ENCODE data around the gene SNAP47.

The SNAP47 gene

DNA sequence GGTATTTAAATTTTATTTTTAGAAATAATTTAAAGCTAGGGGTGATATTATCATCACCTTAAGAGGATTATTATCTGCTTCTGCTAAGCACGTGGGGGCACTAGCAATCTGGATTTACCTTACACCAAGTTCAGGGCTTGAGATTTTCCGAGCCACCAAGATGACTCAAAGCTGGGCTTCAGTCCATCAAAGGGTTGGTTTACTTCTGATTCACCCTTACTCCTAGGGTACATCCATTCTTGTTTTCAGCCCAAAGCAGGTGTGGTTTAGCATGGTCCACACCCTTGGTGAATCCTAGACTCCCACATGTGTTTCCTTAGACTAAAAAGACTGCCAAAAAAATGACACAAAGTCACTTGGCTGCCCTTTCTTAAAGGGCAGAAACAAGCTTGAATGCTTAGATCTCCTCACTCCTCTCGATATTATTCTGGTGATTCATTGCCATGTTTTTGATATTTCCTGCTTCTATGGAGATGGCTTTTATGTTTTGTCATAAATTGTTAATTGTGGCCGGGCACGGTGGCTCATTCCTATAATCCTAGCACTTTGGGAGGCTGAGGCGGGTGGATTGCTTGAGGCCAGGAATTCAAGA is 70.5 kb downstream of the SNAP47 start:
- DNase-seq = no peak

DNA sequence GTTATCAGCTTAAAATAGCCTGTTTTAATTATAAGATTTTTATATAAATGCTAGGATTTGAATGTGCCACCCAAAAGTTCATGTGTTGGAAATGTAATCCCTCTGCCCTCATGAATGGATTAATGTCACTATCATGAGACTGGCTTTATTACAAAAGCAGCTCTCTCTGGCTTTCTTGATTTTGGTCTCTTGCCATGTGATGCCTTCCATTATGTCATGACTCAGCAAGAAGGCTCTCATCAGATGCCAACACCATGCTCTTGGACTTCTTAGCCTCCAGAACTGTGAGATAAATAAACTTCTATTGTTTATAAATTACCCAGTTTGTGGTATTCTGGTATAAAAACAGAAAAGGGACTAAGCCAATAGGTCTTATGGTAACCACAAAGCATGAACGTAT is 73.3 kb downstream of the SNAP47 start:
- no peak for DNase-seq

DNA sequence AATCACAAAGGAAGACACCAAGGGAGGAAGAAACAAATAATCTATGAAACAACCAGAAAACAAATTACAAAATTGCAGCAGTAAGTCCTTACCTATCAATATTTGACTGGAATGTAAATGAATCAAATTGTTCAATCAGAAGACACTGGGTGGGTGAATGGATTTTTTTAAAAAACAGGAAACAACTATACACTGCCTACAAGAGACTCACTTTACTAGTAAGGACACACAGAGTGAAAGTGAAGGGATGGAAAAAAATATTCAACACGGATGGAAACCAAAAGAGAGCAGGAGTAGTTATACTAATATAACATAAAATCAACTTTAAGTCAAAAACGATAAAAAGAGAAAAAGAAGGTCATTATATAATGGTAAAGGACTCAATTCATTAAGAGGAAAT is 73.8 kb downstream of the SNAP47 start:
- no peak for DNase-seq

DNA sequence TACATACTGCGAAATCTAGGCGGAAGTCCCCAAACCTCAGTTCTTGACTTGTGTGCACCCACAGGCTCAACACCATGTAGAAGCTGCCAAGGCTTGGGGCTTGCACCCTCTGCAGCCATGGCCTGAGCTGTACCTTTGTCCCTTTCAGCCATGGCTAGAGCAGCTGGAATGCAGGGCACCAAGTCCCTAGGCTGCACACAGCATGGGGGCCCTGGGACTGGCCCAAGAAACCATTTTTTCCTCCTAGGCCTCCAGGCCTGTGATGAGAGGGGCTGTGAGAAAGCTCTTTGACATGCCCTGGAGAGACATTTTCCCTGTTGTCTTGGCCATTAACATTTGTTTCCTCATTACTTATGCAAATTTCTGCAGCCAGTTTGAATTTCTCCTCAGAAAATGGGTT is 78.7 kb downstream of the SNAP47 start:
- no peak for DNase-seq

DNA sequence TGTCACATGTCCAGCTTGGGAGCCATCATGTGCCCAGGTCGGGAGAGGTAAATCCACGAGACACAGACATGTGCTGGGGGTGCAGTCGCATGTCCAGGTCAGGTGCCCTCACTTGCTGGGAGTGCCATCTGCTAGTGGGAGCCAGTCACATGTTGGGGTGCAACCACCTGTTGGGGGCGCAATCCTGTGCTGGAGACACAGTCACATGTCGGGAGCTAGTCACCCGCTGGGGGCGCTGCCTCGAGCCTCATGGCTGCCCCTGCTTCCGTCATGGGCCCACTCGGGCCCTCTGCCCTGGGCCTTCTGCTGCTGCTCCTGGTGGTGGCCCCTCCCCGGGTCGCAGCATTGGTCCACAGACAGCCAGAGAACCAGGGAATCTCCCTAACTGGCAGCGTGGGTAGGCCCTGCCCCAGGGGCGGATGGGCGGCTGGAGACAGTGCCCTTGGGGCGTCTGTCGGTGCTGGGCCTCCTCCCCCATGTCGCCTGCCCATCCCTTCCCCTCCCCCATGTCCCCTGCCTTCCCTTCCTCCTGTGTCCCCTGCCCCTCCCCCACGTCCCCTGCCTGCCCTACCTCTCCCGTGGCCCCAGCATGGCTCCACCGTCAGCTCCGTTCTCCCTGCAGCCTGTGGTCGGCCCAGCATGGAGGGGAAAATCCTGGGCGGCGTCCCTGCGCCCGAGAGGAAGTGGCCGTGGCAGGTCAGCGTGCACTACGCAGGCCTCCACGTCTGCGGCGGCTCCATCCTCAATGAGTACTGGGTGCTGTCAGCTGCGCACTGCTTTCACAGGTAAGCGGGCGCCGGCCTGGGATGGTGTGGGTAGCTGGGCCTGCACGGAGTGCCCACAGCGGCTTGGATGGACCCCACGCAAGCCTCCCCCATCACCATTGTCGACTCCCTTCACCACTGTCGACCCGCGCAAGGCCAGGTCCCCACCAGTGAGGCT is 80.5 kb downstream of the SNAP47 start, which contains the start of gene PRSS38:
Gene PRSS38 (plus strand): TSS at position 208 of the 942 bp plus-strand sequence. CDS start 42 bp downstream, at position 250.
- no peak for DNase-seq

DNA sequence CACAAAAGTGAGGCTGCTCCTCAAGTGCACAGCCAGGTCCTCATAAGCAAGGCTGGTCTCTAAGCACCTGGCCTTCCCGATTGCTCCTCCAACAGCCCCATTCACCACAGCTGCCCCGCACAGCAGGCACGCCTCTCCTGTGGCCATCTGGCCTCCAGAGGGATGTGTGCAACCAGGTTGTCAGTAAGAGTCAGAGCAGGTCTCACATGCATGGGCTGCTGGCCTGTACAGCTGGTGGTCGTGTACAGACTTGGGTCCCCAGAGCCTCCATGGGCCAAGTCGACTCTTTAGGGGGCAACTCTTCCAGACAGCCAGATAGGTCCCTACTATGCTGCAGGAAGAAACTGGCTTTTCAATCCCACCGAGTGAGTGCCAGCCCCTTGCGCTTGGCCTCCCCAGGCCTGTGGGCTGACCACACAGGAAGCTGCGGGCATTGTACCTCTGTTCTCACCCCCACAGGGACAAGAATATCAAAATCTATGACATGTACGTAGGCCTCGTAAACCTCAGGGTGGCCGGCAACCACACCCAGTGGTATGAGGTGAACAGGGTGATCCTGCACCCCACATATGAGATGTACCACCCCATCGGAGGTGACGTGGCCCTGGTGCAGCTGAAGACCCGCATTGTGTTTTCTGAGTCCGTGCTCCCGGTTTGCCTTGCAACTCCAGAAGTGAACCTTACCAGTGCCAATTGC is 81.7 kb downstream of the SNAP47 start:
- no peak for DNase-seq

DNA sequence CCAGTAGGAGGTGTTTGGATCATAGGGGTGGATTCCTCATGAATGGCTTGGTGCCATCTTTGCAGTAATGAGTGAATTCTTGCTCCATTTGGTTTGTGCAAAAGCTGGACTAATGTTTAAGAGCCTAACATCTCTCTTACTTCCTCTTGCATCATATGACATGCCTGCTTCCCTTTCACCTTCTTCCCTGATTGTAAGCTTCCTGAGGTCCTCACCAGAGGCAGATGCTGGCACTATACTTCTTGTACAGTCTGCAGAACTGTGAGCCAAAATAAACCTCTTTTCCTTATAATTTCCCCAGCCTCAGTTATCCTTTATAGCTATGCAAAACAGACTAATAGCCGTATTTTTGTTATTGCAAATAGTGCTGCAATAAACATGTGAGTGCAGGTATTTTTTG is 88.3 kb downstream of the SNAP47 start:
- DNase-seq = no peak

DNA sequence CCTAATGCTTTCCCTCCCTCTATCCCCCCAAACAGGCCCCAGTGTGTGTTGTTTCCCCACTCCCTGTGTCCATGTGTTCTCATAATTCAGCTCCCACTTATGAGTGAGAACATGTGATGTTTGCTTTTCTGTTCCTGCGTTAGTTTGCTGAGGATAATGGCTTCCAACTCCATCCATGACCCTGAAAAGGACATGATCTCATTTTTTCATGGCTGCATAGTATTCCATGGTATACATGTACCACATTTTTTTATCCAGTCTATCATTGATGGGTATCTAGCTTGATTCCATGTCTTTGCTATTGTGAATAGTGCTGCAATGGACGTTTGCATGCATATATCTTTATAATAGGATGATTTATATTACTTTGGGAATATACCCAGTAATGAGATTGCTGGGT is 89.0 kb downstream of the SNAP47 start:
- DNase-seq = no peak

DNA sequence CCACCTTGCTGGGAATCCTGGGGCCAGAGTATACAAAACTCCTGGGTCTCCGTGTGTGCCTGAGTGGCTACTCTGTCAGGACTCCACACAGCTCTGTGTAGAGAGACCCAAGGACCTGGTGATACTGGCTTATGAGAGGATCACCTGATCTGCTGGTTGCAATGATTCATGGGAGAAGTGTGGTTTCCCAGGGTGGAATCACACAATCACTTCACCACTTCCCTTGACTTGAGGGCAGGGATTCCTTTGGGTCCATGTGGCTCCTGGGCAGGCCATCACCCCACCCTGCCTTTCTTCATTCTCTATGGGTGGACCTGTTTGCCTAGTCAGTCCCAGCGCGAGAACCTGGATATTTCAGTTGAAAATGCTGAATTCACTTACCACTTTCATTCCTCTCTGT is 93.6 kb downstream of the SNAP47 start:
- DNase-seq = no peak

Data from inflammatory macrophage treated with lipopolysaccharide for 4 hours (primary cell).